ENCODE data around the gene SORCS2.

DNA sequence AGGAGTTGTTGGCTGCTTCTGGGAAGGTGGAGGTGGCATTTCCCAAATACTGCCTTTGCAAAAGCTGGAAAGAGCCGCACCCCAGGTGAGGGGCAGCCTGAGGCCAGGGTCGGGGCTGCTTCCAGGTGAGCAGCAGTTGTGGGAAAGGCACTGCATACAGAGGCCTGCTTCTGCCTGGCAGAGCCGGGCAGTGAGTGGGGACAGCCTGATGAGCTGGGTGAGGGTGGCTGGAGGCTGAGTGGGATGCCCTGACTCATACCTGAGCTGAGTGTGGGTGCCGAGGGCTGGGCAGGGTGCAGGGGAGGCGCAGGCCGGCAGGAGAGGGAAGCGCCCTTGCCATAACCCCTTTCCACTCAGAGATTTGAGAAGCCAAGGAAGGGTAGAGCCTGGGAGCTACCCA, 248.9 kb downstream of the SORCS2 start:
- TF ChIP-seq, protein P1, sequence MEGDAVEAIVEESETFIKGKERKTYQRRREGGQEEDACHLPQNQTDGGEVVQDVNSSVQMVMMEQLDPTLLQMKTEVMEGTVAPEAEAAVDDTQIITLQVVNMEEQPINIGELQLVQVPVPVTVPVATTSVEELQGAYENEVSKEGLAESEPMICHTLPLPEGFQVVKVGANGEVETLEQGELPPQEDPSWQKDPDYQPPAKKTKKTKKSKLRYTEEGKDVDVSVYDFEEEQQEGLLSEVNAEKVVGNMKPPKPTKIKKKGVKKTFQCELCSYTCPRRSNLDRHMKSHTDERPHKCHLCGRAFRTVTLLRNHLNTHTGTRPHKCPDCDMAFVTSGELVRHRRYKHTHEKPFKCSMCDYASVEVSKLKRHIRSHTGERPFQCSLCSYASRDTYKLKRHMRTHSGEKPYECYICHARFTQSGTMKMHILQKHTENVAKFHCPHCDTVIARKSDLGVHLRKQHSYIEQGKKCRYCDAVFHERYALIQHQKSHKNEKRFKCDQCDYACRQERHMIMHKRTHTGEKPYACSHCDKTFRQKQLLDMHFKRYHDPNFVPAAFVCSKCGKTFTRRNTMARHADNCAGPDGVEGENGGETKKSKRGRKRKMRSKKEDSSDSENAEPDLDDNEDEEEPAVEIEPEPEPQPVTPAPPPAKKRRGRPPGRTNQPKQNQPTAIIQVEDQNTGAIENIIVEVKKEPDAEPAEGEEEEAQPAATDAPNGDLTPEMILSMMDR (IDR thresholded peaks at IDR 0.05): no peak
- no peak for TF ChIP-seq EZH2 (IDR thresholded peaks at IDR 0.05; ENCODE audit: borderline replicate concordance, insufficient read depth, low read depth, low read length, poor library complexity, severe bottlenecking)
